ENCODE measurements around the gene TENT4A.

TENT4A gene

DNA sequence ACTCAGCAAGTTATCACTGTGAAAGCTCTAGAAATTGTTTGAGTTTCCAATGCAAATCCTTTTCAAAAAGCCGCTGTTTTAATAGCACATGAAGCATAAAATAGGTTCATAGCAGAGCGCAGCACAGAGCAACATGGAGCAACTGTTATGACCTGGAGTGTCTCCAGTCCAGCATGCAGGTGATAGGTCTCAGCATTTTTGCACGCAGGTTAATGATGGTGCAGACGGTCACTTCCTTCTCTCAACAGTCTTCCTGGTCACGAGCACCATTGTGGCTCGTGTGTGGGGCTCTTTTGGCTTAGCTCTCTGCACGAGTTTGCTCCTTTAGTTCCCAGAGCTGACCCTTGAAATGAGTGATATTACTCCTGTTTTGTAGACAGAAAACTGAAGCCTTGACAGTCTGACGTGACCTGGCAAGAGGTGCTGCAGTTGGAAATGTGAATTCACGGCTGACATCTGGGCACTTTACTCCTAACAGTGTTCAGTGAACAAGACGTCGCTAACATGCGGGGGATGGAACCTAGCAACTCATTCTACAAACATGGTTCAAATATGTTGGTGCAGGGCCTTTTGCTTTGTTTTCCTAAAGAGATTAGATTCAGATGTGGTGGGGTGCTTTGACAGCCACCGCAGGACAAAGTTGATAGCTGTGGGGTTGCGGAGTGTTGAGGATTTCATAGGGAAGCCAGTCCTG lies 10.0 kb downstream of the TENT4A start:
- no peaks in the 10 kb centered on the region for H3K27me3 ChIP-seq (ENCODE audit: control insufficient read depth, insufficient read depth, low read length)
- H3K4me1 ChIP-seq (ENCODE audit: control insufficient read depth, insufficient read depth, low read length) = no peaks in the 10 kb centered on the region
- no CpG with 5 or more reads among the region's 14 CpGs for WGBS (ENCODE audit: insufficient coverage, insufficient read length)
- no peak overlapping the region for H3K4me3 ChIP-seq (ENCODE audit: low read length)
- H3K9me3 ChIP-seq (ENCODE audit: control insufficient read depth, insufficient read depth, low read length) = no peaks in the 10 kb centered on the region
- no peak overlapping the region for H3K27ac ChIP-seq (ENCODE audit: low read length)
- no peak for DNase-seq (ENCODE audit: low read depth, low spot score)
- H3K36me3 ChIP-seq (ENCODE audit: control insufficient read depth, insufficient read depth, low read length) = no peaks in the 10 kb centered on the region

GRCh38 chr5:6723816-6724300 lies 10.6 kb downstream of the TENT4A start:
- Histone ChIP-seq H3K36me3 (ENCODE audit: control insufficient read depth, insufficient read depth, low read length) (no peaks in the 10 kb centered on the region), H3K4me1 (ENCODE audit: control insufficient read depth, insufficient read depth, low read length) (no peaks in the 10 kb centered on the region)
- no CpG with 5 or more reads among the region's 12 CpGs for WGBS (ENCODE audit: insufficient coverage, insufficient read length)

DNA sequence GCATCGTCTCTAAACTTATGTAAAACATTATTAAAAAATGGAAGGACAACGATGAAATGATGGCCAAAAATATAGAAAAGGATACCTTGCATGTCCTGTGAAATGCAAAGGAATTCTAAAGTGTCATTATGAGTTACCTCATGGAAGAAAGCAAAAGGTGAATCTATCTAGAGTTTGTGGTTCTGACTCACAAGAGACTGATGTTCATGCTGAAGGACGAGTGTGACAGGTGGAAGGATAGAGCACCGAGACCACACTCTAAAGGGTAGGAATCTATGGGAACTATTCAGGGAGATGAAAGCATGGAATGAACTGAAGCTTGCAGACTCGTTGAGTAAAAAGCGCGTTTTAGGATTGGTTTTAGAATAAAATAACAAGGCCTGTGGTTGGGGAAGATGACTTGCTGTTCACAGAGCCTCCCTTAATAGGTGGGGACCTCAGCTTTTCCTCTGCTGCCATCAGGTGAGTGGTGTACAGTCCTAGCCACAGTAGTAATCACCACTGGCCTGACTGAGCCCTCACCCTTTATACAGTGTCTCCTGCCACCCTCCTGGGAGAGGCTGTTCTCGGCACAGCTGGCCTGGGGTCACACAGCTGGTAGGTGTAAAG lies 11.2 kb downstream of the TENT4A start:
- Histone ChIP-seq H3K4me1 (ENCODE audit: control insufficient read depth, insufficient read depth, low read length) (no peaks in the 10 kb centered on the region), H3K9me3 (ENCODE audit: control insufficient read depth, insufficient read depth, low read length) (no peaks in the 10 kb centered on the region), H3K36me3 (ENCODE audit: control insufficient read depth, insufficient read depth, low read length) (no peaks in the 10 kb centered on the region), H3K4me3 (ENCODE audit: low read length) (no peak overlapping the region), H3K27ac (ENCODE audit: low read length) (no peak overlapping the region), H3K27me3 (ENCODE audit: control insufficient read depth, insufficient read depth, low read length) (no peaks in the 10 kb centered on the region)
- DNase-seq (ENCODE audit: low read depth, low spot score) = no peak
- 100% methylated on average over 3 of the region's 8 CpGs for WGBS (ENCODE audit: insufficient coverage, insufficient read length)

More at GRCh38 chr5:6723816-6724300, 10.6 kb downstream of the TENT4A start:
- no peak for DNase-seq (ENCODE audit: low read depth, low spot score)
- H3K9me3 ChIP-seq (ENCODE audit: control insufficient read depth, insufficient read depth, low read length) = no peaks in the 10 kb centered on the region
- no peak overlapping the region for H3K4me3 ChIP-seq (ENCODE audit: low read length)
- no peak overlapping the region for H3K27ac ChIP-seq (ENCODE audit: low read length)
- no peaks in the 10 kb centered on the region for H3K27me3 ChIP-seq (ENCODE audit: control insufficient read depth, insufficient read depth, low read length)

GRCh38 chr5:6725421-6725820 lies 12.2 kb downstream of the TENT4A start:
- no CpG with 5 or more reads among the region's 4 CpGs for WGBS (ENCODE audit: insufficient coverage, insufficient read length)
- H3K36me3 ChIP-seq (ENCODE audit: control insufficient read depth, insufficient read depth, low read length) = no peaks in the 10 kb centered on the region
- H3K4me3 ChIP-seq (ENCODE audit: low read length) = no peak overlapping the region
- no peak for DNase-seq (ENCODE audit: low read depth, low spot score)
- H3K27ac ChIP-seq (ENCODE audit: low read length) = no peak overlapping the region
- 0 out of 2 replicates have a peak, but pooled peaks cover 2% of the 10 kb centered on the region for H3K4me1 ChIP-seq (ENCODE audit: control insufficient read depth, insufficient read depth, low read length)
- H3K9me3 ChIP-seq (ENCODE audit: control insufficient read depth, insufficient read depth, low read length) = no peaks in the 10 kb centered on the region
- H3K27me3 ChIP-seq (ENCODE audit: control insufficient read depth, insufficient read depth, low read length) = no peaks in the 10 kb centered on the region

GRCh38 chr5:6726006-6726405 lies 12.8 kb downstream of the TENT4A start:
- H3K4me1 ChIP-seq (ENCODE audit: control insufficient read depth, insufficient read depth, low read length) = 0 out of 2 replicates have a peak, but pooled peaks cover 2% of the 10 kb centered on the region
- no peak overlapping the region for H3K27ac ChIP-seq (ENCODE audit: low read length)
- no peaks in the 10 kb centered on the region for H3K9me3 ChIP-seq (ENCODE audit: control insufficient read depth, insufficient read depth, low read length)
- H3K4me3 ChIP-seq (ENCODE audit: low read length) = no peak overlapping the region
- H3K36me3 ChIP-seq (ENCODE audit: control insufficient read depth, insufficient read depth, low read length) = no peaks in the 10 kb centered on the region
- DNase-seq (ENCODE audit: low read depth, low spot score) = no peak
- H3K27me3 ChIP-seq (ENCODE audit: control insufficient read depth, insufficient read depth, low read length) = no peaks in the 10 kb centered on the region
- no CpG with 5 or more reads among the region's 9 CpGs for WGBS (ENCODE audit: insufficient coverage, insufficient read length)

- H3K27me3 ChIP-seq (ENCODE audit: control insufficient read depth, insufficient read depth, low read length) = no peaks in the 10 kb centered on the region
- H3K27ac ChIP-seq (ENCODE audit: low read length) = no peak overlapping the region
- H3K4me1 ChIP-seq (ENCODE audit: control insufficient read depth, insufficient read depth, low read length) = 0 out of 2 replicates have a peak, but pooled peaks cover 2% of the 10 kb centered on the region
- WGBS (ENCODE audit: insufficient coverage, insufficient read length) = no CpG with 5 or more reads among the region's 8 CpGs
- H3K36me3 ChIP-seq (ENCODE audit: control insufficient read depth, insufficient read depth, low read length) = no peaks in the 10 kb centered on the region
- no peak overlapping the region for H3K4me3 ChIP-seq (ENCODE audit: low read length)
- no peaks in the 10 kb centered on the region for H3K9me3 ChIP-seq (ENCODE audit: control insufficient read depth, insufficient read depth, low read length)
- no peak for DNase-seq (ENCODE audit: low read depth, low spot score)
Measured at GRCh38 chr5:6727231-6727630, 14.0 kb downstream of the TENT4A start.

- no peaks in the 10 kb centered on the region for H3K27me3 ChIP-seq (ENCODE audit: control insufficient read depth, insufficient read depth, low read length)
- no peaks in the 10 kb centered on the region for H3K9me3 ChIP-seq (ENCODE audit: control insufficient read depth, insufficient read depth, low read length)
- 0 out of 2 replicates have a peak, but pooled peaks cover 3% of the 10 kb centered on the region for H3K36me3 ChIP-seq (ENCODE audit: control insufficient read depth, insufficient read depth, low read length)
- H3K27ac ChIP-seq (ENCODE audit: low read length) = no peak overlapping the region
- DNase-seq (ENCODE audit: low read depth, low spot score) = no peak
- no CpG with 5 or more reads among the region's 17 CpGs for WGBS (ENCODE audit: insufficient coverage, insufficient read length)
- H3K4me3 ChIP-seq (ENCODE audit: low read length) = no peak overlapping the region
- H3K4me1 ChIP-seq (ENCODE audit: control insufficient read depth, insufficient read depth, low read length) = 0 out of 2 replicates have a peak, but pooled peaks cover 2% of the 10 kb centered on the region
Measured at GRCh38 chr5:6728011-6728794, 15.0 kb downstream of the TENT4A start.

DNA sequence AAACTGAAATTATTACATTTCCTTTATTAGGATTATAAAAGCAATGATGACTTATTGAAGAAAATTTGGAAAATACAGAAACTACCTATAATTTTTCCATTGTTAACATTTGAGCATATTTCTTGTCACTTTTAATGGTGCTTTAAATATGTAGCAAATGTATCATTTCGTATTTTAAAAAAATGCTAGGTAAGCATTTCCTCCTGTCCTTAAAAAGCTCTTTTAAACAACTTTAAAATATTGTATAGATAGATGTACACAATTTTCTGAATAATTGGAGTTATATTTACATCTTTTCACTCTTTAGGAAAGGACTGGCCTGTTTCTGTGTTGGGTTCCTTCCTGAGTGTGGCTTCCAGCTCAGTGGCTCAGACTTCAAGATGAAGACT lies 15.6 kb downstream of the TENT4A start:
- Histone ChIP-seq H3K4me1 (ENCODE audit: control insufficient read depth, insufficient read depth, low read length) (0 out of 2 replicates have a peak, but pooled peaks cover 2% of the 10 kb centered on the region), H3K36me3 (ENCODE audit: control insufficient read depth, insufficient read depth, low read length) (0 out of 2 replicates have a peak, but pooled peaks cover 3% of the 10 kb centered on the region), H3K27me3 (ENCODE audit: control insufficient read depth, insufficient read depth, low read length) (no peaks in the 10 kb centered on the region), H3K4me3 (ENCODE audit: low read length) (no peak overlapping the region), H3K27ac (ENCODE audit: low read length) (no peak overlapping the region), H3K9me3 (ENCODE audit: control insufficient read depth, insufficient read depth, low read length) (no peaks in the 10 kb centered on the region)
- WGBS (ENCODE audit: insufficient coverage, insufficient read length) = no CpG with 5 or more reads among the region's 1 CpG
- no peak for DNase-seq (ENCODE audit: low read depth, low spot score)

- no CpG with 5 or more reads among the region's 12 CpGs for WGBS (ENCODE audit: insufficient coverage, insufficient read length)
- Histone ChIP-seq H3K4me3 (ENCODE audit: low read length) (no peak overlapping the region), H3K4me1 (ENCODE audit: control insufficient read depth, insufficient read depth, low read length) (0 out of 2 replicates have a peak, but pooled peaks cover 2% of the 10 kb centered on the region), H3K9me3 (ENCODE audit: control insufficient read depth, insufficient read depth, low read length) (no peaks in the 10 kb centered on the region), H3K36me3 (ENCODE audit: control insufficient read depth, insufficient read depth, low read length) (0 out of 2 replicates have a peak, but pooled peaks cover 3% of the 10 kb centered on the region), H3K27ac (ENCODE audit: low read length) (no peak overlapping the region), H3K27me3 (ENCODE audit: control insufficient read depth, insufficient read depth, low read length) (no peaks in the 10 kb centered on the region)
- no peak for DNase-seq (ENCODE audit: low read depth, low spot score)
Measured at GRCh38 chr5:6729386-6730310, 16.4 kb downstream of the TENT4A start.

Data from iPS DF 6.9 (cell line).